ENCODE data around the gene NT5DC1.
A peak's percentile ranks its signal among the peaks of the same experiment; 100 is the strongest.
"Not testable (repeated sequence)": the region's sequence is repeated elsewhere in the genome, so short reads cannot be mapped to it uniquely, and the experiment has no call there.

NT5DC1 gene

DNA sequence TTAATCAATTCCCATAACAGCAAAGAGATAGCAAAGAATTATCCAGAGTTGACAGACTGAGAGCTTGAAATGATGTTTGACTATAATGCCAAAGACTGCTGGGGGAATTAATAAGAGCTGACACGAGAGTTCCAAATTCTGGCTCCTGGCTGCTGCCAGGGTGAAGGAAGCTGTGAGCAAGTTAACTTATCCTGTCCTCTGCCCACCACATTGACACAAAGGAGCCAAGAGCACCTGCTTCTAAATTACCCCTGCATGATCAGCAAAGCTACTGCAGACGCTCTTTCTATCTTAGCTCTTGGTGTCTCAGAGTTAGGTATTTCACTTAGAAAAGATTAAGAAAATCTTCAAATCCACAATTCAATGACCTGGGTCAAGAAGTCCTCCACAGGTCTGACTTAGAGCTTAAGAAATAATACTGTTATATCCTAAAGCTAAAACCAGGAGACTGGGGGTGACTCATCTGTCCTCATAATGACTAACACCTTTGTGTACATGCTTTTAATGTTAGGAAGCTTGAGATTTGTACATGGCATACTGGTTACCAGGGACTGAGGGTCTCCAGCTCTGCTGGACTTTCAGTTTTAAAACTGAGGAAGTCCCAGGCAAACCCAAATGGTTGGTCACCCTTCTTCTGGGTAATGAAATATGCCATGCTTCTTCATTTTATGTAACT is 26.8 kb upstream of the NT5DC1 start:
- Mint-ChIP-seq H3K9me3 (no peaks in the 10 kb centered on the region), H3K27ac (no peak overlapping the region), H3K4me3 (no peak overlapping the region), H3K4me1 (peaks cover 3% of the 10 kb centered on the region), H3K27me3 (no peaks in the 10 kb centered on the region), H3K36me3 (no peaks in the 10 kb centered on the region)
- ATAC-seq (ENCODE audit: low read depth) (no peak), DNase-seq (ENCODE audit: low spot score in 2 of 2) (no peak)

DNA sequence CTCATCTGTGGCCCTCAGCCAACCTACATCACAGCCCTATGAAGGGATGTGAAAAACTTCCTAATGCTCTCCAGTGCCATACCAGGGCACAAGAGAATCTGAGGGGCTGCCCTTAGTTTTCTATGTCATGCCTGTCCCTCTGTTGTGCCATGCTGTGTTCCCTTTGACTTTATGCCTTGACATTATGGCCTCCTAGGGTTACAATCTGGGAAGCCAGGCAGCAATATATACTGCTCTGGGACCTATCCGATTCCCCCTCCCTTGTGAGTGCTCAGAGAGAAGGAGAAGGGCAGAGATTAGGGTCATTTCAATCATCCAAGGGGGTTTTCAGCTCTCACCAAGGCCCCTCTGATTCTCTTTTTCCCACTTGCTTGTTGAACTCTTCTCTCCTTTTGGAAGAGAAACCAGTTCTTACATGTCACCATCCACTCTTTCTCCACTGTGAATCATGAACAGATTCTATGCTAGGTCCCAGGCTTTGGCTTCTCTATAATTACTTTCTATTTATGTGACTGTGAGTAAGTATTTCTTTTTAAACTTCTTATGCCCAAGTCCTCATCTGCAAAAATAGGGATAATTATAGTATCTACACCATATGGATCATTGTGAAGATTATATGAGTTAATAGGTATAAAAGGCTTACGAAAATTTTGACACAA is 25.8 kb upstream of the NT5DC1 start:
- Mint-ChIP-seq H3K4me3 (no peak overlapping the region), H3K4me1 (peaks cover 3% of the 10 kb centered on the region), H3K36me3 (no peaks in the 10 kb centered on the region), H3K27me3 (no peaks in the 10 kb centered on the region), H3K27ac (no peak overlapping the region), H3K9me3 (no peaks in the 10 kb centered on the region)
- no peak for DNase-seq (ENCODE audit: low spot score in 2 of 2)
- no peak for ATAC-seq (ENCODE audit: low read depth)

DNA sequence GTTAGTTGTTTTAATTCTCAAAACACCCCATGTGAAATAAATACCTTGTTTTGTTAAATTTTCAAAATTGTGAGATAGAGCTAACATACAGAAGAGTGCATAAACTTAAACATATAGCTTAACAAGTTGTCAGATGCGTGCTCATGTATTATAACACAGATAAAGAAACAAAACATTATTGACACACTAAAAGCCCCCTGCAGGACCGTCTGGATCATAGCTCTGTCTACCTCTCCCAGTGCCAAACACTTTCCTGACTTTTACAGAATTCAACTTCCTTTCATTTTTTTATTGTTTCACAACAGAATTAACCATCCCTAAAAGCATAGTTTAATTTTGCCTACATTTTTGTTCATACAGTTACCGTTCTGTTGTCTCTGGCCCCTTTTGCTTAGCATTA is 22.1 kb upstream of the NT5DC1 start:
- ATAC-seq (ENCODE audit: low read depth) (no peak), DNase-seq (ENCODE audit: low spot score in 2 of 2) (no peak)
- Mint-ChIP-seq H3K27me3 (peaks cover 2% of the 10 kb centered on the region), H3K4me3 (no peak overlapping the region), H3K4me1 (no peaks in the 10 kb centered on the region), H3K27ac (no peak overlapping the region), H3K36me3 (no peaks in the 10 kb centered on the region), H3K9me3 (no peaks in the 10 kb centered on the region)

DNA sequence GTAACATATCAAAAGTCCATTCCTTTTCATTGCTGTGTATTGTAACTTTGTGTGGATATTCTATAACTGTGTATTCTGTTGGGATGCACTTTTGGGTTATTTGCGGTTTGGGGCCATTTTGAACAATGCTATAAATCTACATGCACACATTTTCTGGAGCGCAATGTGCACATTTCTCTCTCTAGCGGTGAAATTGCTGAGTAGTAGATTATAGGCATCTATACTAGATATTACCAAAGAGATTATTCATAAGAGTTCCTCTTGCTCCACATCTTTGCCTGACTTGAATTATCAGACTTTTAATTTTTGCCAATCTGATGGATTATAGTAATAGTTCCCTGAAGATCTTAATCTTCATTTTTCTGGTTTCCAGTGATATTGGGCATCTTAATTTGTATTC is 21.7 kb upstream of the NT5DC1 start:
- Mint-ChIP-seq H3K27me3 (peaks cover 2% of the 10 kb centered on the region), H3K9me3 (no peaks in the 10 kb centered on the region), H3K4me3 (no peak overlapping the region), H3K4me1 (no peaks in the 10 kb centered on the region), H3K27ac (no peak overlapping the region), H3K36me3 (no peaks in the 10 kb centered on the region)
- DNase-seq (ENCODE audit: low spot score in 2 of 2) (no peak), ATAC-seq (ENCODE audit: low read depth) (no peak)

DNA sequence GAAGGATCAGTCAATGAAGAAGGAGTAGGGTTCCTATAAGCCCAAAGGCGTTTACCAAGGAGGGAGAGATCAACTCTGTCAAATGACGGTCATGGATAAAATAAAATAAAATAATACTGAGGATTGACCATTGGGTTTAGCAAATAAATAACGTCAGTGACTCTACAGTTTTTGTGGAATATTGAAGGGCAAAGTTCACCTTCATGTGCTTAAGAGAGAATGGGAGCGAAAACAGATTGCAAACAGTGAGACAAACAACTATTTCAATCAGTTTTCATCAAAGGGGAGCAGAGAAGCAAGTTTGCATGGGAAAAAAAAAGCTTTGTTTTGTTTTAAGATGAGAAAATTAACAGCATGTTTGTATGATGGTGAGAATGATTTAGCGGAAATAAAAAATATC is 17.6 kb upstream of the NT5DC1 start:
- Mint-ChIP-seq H3K4me3 (no peak overlapping the region), H3K9me3 (no peaks in the 10 kb centered on the region), H3K27me3 (peaks cover 2% of the 10 kb centered on the region), H3K27ac (no peak overlapping the region), H3K4me1 (peaks cover 8% of the 10 kb centered on the region), H3K36me3 (no peaks in the 10 kb centered on the region)
- DNase-seq (ENCODE audit: low spot score in 2 of 2): no peak
- ATAC-seq (ENCODE audit: low read depth): no peak

DNA sequence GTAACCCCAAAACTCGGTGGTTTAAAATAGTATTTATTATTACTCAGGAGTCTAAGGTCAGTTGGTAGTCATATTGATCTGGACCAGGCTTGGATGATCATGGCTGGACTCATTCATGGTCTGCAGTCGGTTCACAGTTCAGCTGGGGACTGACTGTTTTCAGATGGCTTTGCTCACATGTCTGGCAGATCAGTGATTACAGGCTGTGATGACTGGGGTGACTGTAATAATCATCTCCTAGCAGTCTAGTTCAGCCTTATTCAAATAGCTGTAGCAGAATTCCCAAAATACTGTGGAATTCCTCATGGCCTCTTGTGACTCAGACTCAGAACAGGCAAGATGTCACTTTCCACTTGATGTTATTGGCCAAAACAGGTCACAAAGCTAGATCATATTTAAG is 16.4 kb upstream of the NT5DC1 start:
- peaks cover 2% of the 10 kb centered on the region for H3K27me3 Mint-ChIP-seq
- H3K36me3 Mint-ChIP-seq: no peaks in the 10 kb centered on the region
- DNase-seq (ENCODE audit: low spot score in 2 of 2) (no peak), ATAC-seq (ENCODE audit: low read depth) (no peak)
- H3K27ac Mint-ChIP-seq: no peak overlapping the region
- no peak overlapping the region for H3K4me3 Mint-ChIP-seq
- no peaks in the 10 kb centered on the region for H3K9me3 Mint-ChIP-seq
- peaks cover 9% of the 10 kb centered on the region for H3K4me1 Mint-ChIP-seq

DNA sequence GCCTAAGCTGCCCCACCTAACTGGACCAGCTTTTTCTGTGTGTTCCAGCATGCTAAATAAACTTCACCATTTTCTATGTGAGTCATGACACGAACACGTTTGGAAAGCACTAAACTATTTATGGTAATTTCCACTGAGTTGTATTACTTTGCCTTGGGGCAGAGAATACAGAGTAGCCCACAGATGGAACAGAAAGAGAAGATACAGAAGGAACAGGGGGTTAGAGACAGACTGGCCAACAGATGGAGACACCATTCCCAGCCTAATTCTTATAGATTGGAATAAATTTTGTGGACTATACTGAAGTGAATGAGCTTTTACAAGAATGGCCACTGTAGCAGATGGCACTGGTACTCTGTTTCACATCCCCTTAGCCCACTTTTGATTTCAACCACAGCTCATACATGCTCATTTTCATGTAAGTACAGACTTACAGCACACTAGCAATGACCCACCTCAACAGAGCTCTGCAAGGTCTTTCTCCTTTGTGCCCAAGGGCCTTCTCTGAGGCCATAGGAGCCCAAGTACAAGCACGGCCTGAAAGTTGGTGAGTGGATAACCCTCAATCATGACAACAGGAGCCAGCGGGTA is 13.1 kb upstream of the NT5DC1 start:
- Mint-ChIP-seq H3K27me3 (peaks cover 2% of the 10 kb centered on the region), H3K4me3 (no peak overlapping the region), H3K27ac (no peak overlapping the region), H3K4me1 (peaks cover 15% of the 10 kb centered on the region), H3K36me3 (no peaks in the 10 kb centered on the region), H3K9me3 (no peaks in the 10 kb centered on the region)
- ATAC-seq (ENCODE audit: low read depth): peak; percentile 92
- DNase-seq (ENCODE audit: low spot score in 2 of 2): no peak

DNA sequence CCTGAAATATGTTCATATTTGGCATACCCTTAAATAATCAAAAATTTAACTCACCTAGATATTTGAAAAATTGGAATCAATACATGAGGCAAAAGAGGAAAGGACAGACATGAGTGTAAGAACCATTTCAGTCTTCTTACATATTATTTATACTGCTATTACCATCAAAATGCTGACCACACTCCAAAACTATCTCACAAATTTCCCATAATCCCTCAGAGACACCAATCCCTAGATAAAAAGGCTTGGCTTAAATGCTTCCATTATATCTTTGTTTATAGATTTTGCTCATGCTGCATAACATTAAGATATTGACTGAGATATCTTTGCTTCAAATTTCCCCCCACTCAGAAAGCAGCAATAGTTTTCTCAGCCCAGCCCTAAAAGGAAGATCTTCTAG is 11.7 kb upstream of the NT5DC1 start:
- peaks cover 15% of the 10 kb centered on the region for H3K4me1 Mint-ChIP-seq
- ATAC-seq (ENCODE audit: low read depth): no peak
- no peaks in the 10 kb centered on the region for H3K27me3 Mint-ChIP-seq

DNA sequence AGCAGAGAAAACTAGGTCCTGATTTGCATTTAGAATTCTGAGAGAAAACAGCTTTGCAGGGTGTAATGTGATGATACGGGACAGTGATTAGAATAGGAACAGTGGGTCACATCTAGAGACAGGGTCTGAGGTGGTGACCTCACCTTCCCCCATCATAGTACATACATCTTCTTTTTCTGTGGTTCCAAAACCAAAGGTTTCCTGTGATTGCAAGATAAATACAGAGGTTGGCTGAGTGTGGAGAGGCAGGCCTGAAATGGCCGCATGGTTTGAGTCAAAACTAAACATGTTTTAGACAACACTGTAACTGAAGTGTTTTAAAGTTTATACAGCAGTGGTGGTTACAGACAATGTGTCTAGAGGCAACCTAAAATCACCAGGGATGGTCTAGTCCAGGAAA is 10.4 kb upstream of the NT5DC1 start:
- Mint-ChIP-seq H3K4me1 (peaks cover 18% of the 10 kb centered on the region), H3K36me3 (peaks cover 3% of the 10 kb centered on the region), H3K27ac (peak overlapping the region; percentile 17), H3K9me3 (no peaks in the 10 kb centered on the region), H3K27me3 (no peaks in the 10 kb centered on the region), H3K4me3 (no peak overlapping the region)
- DNase-seq (ENCODE audit: low spot score in 2 of 2) (no peak), ATAC-seq (ENCODE audit: low read depth) (peak; percentile 26)

More for the DNA sequence above, 11.7 kb upstream of the NT5DC1 start:
- no peak for DNase-seq (ENCODE audit: low spot score in 2 of 2)
- no peaks in the 10 kb centered on the region for H3K36me3 Mint-ChIP-seq
- H3K4me3 Mint-ChIP-seq: no peak overlapping the region
- H3K27ac Mint-ChIP-seq: no peak overlapping the region
- no peaks in the 10 kb centered on the region for H3K9me3 Mint-ChIP-seq

DNA sequence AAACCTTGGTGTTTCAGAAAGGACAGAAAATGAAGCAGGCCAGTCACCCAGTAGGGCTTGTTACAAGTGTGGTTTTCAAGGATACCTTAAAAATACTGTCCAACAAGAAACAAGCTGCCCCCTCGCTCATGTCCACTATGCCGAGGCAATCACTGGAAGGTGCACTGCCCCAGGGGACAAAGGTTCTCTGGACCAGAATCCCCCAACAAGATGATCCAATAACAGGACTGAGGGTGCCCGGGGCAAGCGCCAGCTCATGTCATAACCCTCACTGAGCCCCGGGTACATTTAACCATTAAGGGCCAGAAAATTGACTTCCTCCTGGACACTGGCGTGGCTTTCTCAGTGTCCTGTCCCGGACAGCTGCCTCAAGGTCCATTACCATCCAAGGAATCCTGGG is 6.6 kb upstream of the NT5DC1 start:
- Mint-ChIP-seq H3K27ac (no peak overlapping the region), H3K36me3 (peaks cover 7% of the 10 kb centered on the region), H3K4me3 (no peak overlapping the region), H3K4me1 (peaks cover 10% of the 10 kb centered on the region), H3K27me3 (no peaks in the 10 kb centered on the region), H3K9me3 (peaks cover 8% of the 10 kb centered on the region)
- no peak for DNase-seq (ENCODE audit: low spot score in 2 of 2)
- no peak for ATAC-seq (ENCODE audit: low read depth)

DNA sequence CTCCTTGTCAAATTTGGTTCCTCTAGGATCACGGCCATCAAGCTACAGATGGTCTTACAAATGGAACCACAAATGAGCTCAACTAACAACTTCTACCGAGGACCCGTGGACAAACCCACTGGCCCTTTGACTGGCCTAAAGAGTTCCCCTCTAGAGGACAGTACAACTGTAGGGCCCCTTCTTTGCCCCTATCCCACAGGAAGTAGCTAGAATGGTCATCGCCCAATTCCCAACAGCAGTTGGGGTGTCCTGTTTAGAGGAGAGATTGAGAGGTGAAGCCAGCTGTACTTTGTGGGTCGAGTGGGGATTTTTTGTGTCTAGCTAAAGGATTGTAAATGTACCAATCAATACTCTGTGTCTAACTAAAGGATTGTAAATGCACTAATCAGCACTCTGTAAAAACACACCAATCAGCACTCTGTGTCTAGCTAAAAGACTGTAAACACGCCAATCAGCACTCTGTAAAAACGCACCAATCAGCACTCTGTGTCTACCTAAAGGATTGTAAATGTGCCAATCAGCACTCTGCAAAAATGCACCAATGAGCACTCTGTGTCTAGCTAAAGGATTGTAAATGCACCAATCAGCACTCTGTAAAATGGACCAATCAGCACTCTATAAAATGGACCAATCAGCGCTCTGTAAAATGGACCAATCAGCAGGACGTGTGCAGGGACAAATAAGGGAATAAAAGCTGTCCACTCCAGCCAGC is 4.4 kb upstream of the NT5DC1 start:
- not testable (repeated sequence) for H3K4me3 Mint-ChIP-seq, H3K36me3 Mint-ChIP-seq

DNA sequence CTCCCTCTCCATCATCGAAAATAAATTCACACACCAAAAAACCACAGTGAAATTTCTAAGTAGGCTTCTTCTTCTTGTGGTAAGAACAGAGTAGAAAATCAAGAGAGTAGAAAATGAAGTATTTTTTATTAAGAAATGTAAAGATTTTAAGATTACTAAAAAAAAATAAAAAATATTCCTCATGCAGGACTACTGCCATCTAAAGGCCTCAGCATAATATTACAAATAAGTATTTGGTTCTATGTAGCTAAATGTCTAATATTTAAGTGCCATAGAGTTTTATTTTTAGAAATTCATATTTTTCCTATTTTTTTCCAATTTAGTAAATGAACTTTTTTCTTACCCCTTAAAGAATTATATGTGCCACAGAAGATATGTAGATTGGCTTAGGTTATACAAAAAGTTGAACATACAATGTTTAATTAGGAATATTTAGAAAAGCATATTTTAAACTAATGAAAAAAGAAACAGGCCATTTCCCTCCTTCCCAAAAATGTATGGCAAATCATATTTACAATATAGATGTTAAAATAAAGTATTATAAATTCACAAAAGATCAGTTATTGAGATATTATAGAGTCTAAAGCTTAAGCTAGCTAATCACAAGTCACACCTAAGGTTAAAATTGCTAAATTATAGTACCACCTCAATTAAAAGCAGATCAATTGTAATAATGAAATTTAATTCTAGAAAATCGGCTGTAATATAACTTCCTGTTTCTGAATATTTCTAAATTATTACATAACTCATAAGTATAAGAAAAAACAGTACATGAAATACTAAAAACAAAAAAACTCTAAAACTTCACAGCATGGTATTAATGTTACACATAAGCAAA is 3.5 kb upstream of the NT5DC1 start:
- no peak overlapping the region for H3K4me3 Mint-ChIP-seq
- no peaks in the 10 kb centered on the region for H3K27me3 Mint-ChIP-seq
- no peak for DNase-seq (ENCODE audit: low spot score in 2 of 2)
- H3K9me3 Mint-ChIP-seq: peaks cover 8% of the 10 kb centered on the region
- peaks cover 7% of the 10 kb centered on the region for H3K36me3 Mint-ChIP-seq
- no peak overlapping the region for H3K27ac Mint-ChIP-seq
- H3K4me1 Mint-ChIP-seq: peaks cover 13% of the 10 kb centered on the region
- no peak for ATAC-seq (ENCODE audit: low read depth)

More for the DNA sequence above, 4.4 kb upstream of the NT5DC1 start:
- not testable (repeated sequence) for H3K4me1 Mint-ChIP-seq; ATAC-seq (ENCODE audit: low read depth); DNase-seq (ENCODE audit: low spot score in 2 of 2); H3K27ac Mint-ChIP-seq; H3K27me3 Mint-ChIP-seq; H3K9me3 Mint-ChIP-seq

DNA sequence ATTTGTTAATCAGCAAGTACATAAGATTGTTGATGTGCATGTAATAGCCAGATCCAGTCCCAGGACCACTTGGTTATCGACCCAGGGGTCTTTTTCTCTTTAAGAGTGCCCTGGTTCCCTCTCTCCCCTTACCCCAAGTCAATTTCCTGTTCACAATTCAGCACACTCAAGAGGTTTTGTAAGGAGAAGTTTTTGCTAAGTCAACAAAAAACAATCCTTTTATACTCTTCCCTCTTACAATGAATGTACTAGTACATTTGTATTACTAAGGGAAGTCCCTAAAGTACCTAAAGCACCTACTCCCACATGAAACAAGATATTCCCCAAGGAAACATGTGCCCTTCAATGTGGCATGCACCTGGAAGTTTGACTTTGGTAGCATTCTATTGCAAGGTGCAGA is 1.6 kb upstream of the NT5DC1 start:
- Mint-ChIP-seq H3K4me1 (peaks cover 30% of the 10 kb centered on the region), H3K9me3 (peaks cover 8% of the 10 kb centered on the region), H3K27me3 (no peaks in the 10 kb centered on the region), H3K4me3 (no peak overlapping the region), H3K27ac (no peak overlapping the region), H3K36me3 (peaks cover 12% of the 10 kb centered on the region)
- DNase-seq (ENCODE audit: low spot score in 2 of 2) (no peak), ATAC-seq (ENCODE audit: low read depth) (no peak)
